Endothelial cell of umbilical vein (primary cell): ENCODE results near the gene WNT9A.
"Not testable (repeated sequence)": the region's sequence is repeated elsewhere in the genome, so short reads cannot be mapped to it uniquely, and the experiment has no call there.

Source experiments
- EZH2 ChIP-seq: IDR thresholded peaks from 2 replicates; pipeline ENCODE4 v1.6.1; 2012; ENCODE audit warnings: borderline replicate concordance, low read depth, mild to moderate bottlenecking, moderate library complexity, low read length, inconsistent platforms; ENCODE audit not compliant: severe bottlenecking
- GATA2 ChIP-seq: IDR thresholded peaks from 2 replicates; pipeline ENCODE4 v1.7.0; 2011; ENCODE audit warnings: low read depth, mild to moderate bottlenecking, moderate library complexity, mixed read lengths, low read length; ENCODE audit not compliant: insufficient read length, insufficient read depth
- POLR2AphosphoS5 ChIP-seq: IDR thresholded peaks from 2 replicates; pipeline ENCODE4 v1.6.1; 2012; ENCODE audit warnings: low read depth, mild to moderate bottlenecking, control low read depth, low read length, moderate library complexity; ENCODE audit not compliant: insufficient read depth
- TF ChIP-seq, protein P1 (sequence below), 2 donors: IDR thresholded peaks; 1 replicate in 1 of 2; 2 replicates in 1 of 2; pipeline ENCODE4 v1.5.1; 2011; ENCODE audit warnings: low read length in 2 of 2, mild to moderate bottlenecking in 2 of 2, moderate library complexity in 2 of 2, control low read depth in 1 of 2, inconsistent platforms in 1 of 2, low read depth in 1 of 2; ENCODE audit not compliant: insufficient read depth in 1 of 2; ENCODE audit errors: extremely low read depth in 1 of 2
- TF ChIP-seq, protein P2 (sequence below): IDR thresholded peaks from 2 replicates; pipeline ENCODE4 v1.6.1; 2011; ENCODE audit not compliant: insufficient read depth, insufficient read length

DNA sequence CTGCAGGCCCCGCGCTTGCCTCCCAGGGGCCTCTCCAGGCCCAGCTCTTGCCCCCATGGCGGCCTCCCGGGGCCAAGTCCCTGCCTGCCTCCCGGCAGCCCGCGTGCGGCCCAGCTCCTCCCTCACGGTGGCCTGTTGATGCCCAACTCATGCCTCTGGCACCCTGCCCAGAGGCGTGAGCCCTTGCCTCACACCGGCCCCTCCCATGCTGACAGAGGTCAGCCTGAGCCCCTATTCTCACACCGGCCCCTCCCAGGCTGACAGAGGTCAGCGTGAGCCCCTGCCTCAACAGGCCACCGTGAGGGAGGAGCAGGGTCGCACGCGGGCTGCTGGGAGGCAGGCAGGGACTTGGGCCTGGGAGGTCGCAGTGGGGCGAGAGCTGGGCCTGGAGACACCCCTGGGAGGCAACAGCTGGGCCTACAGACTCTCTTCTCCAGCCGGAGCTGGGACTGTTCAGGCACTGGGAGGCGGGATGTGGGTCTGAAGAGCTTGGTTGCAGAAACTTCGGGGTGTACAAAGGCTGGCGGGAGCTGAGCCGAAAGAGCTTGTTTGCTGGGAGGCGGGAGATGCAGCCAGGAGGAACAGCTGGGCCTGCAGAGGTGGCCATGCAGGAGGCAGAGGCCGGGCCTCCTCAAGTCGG is 24.0 kb upstream of the WNT9A start:
- TF ChIP-seq, protein P1, sequence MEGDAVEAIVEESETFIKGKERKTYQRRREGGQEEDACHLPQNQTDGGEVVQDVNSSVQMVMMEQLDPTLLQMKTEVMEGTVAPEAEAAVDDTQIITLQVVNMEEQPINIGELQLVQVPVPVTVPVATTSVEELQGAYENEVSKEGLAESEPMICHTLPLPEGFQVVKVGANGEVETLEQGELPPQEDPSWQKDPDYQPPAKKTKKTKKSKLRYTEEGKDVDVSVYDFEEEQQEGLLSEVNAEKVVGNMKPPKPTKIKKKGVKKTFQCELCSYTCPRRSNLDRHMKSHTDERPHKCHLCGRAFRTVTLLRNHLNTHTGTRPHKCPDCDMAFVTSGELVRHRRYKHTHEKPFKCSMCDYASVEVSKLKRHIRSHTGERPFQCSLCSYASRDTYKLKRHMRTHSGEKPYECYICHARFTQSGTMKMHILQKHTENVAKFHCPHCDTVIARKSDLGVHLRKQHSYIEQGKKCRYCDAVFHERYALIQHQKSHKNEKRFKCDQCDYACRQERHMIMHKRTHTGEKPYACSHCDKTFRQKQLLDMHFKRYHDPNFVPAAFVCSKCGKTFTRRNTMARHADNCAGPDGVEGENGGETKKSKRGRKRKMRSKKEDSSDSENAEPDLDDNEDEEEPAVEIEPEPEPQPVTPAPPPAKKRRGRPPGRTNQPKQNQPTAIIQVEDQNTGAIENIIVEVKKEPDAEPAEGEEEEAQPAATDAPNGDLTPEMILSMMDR (IDR thresholded peaks at IDR 0.05; ENCODE audit: extremely low read depth in 1 of 2, insufficient read depth in 1 of 2, low read depth in 1 of 2, low read length in 2 of 2) = not testable (repeated sequence)
- TF ChIP-seq GATA2, POLR2AphosphoS5, EZH2: not testable (repeated sequence)
- TF ChIP-seq, protein P2, sequence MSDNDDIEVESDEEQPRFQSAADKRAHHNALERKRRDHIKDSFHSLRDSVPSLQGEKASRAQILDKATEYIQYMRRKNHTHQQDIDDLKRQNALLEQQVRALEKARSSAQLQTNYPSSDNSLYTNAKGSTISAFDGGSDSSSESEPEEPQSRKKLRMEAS = not testable (repeated sequence)
